Transverse colon (tissue), 4 donors: ENCODE measurements around the gene CAND2. TPM values are rescaled to one million over a fixed set of nuclear protein-coding genes. Genes with fewer than 3 reads are reported as not detected.

Source experiments
- DNase-seq: peaks from one replicate; pipeline ENCODE4 v3.0.0-alpha.2; 2019
- H3K27ac ChIP-seq, 4 donors: fragments of 200-600 bp; sonication (generic); 2 replicates each; pipeline ENCODE4 v1.5.1; 2016 to 2018; ENCODE audit warnings: inconsistent platforms in 4 of 4
- H3K27me3 ChIP-seq: fragments of 200-600 bp; sonication (generic); 2 replicates; pipeline ENCODE4 v1.5.1; 2017; ENCODE audit warnings: inconsistent platforms
- H3K36me3 ChIP-seq, 4 donors: fragments of 200-600 bp; sonication (generic); 2 replicates each; pipeline ENCODE4 v1.5.1; 2017 to 2019; ENCODE audit warnings: inconsistent platforms in 4 of 4
- H3K4me1 ChIP-seq, 4 donors: fragments of 200-600 bp; sonication (generic); 2 replicates each; pipeline ENCODE4 v1.5.1; 2017 to 2020; ENCODE audit warnings: inconsistent platforms in 4 of 4
- H3K4me3 ChIP-seq, 4 donors: fragments of 200-600 bp; sonication (generic); 1 replicate in 1 of 4; 2 replicates in 3 of 4; pipeline versions ENCODE4 v1.5.1 to v1.6.1; 2017 to 2019; ENCODE audit warnings: inconsistent platforms in 4 of 4
- H3K9me3 ChIP-seq, 2 donors: fragments of 200-600 bp; sonication (generic); 2 replicates each; pipeline ENCODE4 v1.5.1; 2017 to 2019; ENCODE audit warnings: inconsistent platforms in 2 of 2
- EP300 ChIP-seq: sonication (generic); formaldehyde crosslinking; IDR thresholded peaks from one replicate; pipeline ENCODE4 v1.6.1; 2017; ENCODE audit warnings: antibody characterized with exemption, low read depth
- POLR2A ChIP-seq: fragments of 450-650 bp; IDR thresholded peaks from one replicate; pipeline ENCODE4 v1.6.1; 2016; ENCODE audit warnings: antibody characterized with exemption, mild to moderate bottlenecking, moderate library complexity
- POLR2AphosphoS5 ChIP-seq, 3 donors: sonication (generic); formaldehyde crosslinking; IDR thresholded peaks; one replicate each; pipeline ENCODE4 v1.6.1; 2016; ENCODE audit warnings: antibody characterized with exemption in 3 of 3
- WGBS, 2 donors: methylation state at CpG; one replicate each; pipeline ENCODE4 v1.1.5; 2018; ENCODE audit warnings: low coverage in 1 of 2; 5-methylcytosine and 5-hydroxymethylcytosine counted together
- in situ Hi-C, 4 donors: fragments of 200-750 bp; cut with MboI; loops; one replicate each; pipeline versions ENCODE4 v1.15.0 to v1.15.1; 2017; ENCODE audit warnings: low sequenced_read_pairs in 3 of 4, low pct_ligation_motif_present in 1 of 4, low pct_unique_long_range_greater_than_20kb in 1 of 4
- intact Hi-C: fragments of 100-400 bp; cut with DNase I; formaldehyde crosslinking; loops from one replicate; pipeline ENCODE4 v1.15.1; 2023; ENCODE audit warnings: low total_unique reads
- total RNA-seq, 4 donors: library from RNA; depleted of rRNA; stranded (reverse); fragments of >200 nt; gene quantifications; one replicate each; pipeline ENCODE4 v1.1.0, GENCODE V29; 2016
- TF ChIP-seq, protein P1 (sequence below), 5 experiments: fragments of 200-600 bp in 3 of 5; fragments of 450-650 bp in 2 of 5; sonication (generic) in 3 of 5; IDR thresholded peaks; 1 replicate in 2 of 5; 2 replicates in 3 of 5; pipeline ENCODE4 v1.5.1; 2016 to 2017; ENCODE audit warnings: antibody characterized with exemption in 5 of 5, inconsistent platforms in 3 of 5, mild to moderate bottlenecking in 2 of 5, moderate library complexity in 1 of 5

Gene CAND2
- total RNA-seq, 4 donors from 2014 or later: 2.7 to 18.3 (median 9.7) TPM

GRCh38 chr3:12808587-12808986 is 12.1 kb downstream of the CAND2 start:
- H3K36me3 ChIP-seq: no peaks in the 10 kb centered on the region
- TF ChIP-seq EP300 (no peak), POLR2AphosphoS5 (IDR thresholded peaks at IDR 0.05) (no peak), POLR2A (no peak)
- TF ChIP-seq, protein P1, sequence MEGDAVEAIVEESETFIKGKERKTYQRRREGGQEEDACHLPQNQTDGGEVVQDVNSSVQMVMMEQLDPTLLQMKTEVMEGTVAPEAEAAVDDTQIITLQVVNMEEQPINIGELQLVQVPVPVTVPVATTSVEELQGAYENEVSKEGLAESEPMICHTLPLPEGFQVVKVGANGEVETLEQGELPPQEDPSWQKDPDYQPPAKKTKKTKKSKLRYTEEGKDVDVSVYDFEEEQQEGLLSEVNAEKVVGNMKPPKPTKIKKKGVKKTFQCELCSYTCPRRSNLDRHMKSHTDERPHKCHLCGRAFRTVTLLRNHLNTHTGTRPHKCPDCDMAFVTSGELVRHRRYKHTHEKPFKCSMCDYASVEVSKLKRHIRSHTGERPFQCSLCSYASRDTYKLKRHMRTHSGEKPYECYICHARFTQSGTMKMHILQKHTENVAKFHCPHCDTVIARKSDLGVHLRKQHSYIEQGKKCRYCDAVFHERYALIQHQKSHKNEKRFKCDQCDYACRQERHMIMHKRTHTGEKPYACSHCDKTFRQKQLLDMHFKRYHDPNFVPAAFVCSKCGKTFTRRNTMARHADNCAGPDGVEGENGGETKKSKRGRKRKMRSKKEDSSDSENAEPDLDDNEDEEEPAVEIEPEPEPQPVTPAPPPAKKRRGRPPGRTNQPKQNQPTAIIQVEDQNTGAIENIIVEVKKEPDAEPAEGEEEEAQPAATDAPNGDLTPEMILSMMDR (IDR thresholded peaks at IDR 0.05): no peak
- no peak overlapping the region for H3K27ac ChIP-seq
- intact Hi-C loops (no loop called here), in situ Hi-C loops (no loop called here)
- H3K4me3 ChIP-seq: no peak overlapping the region
- no peaks in the 10 kb centered on the region for H3K27me3 ChIP-seq
- DNase-seq: no peak
- H3K9me3 ChIP-seq: no peaks in the 10 kb centered on the region
- WGBS, 2 donors: 73 to 76% methylated on average over 2 of the region's 2 CpGs
- peaks cover 0 to 13% (median 5%) of the 10 kb centered on the region in 4 donors for H3K4me1 ChIP-seq

GRCh38 chr3:12809001-12809400 is 12.5 kb downstream of the CAND2 start:
- no peak for TF ChIP-seq POLR2AphosphoS5 (IDR thresholded peaks at IDR 0.05)
- no peak for TF ChIP-seq POLR2A
- TF ChIP-seq EP300: no peak
- TF ChIP-seq, protein P1 (IDR thresholded peaks at IDR 0.05): no peak
- DNase-seq: no peak
- peaks cover 0 to 13% (median 5%) of the 10 kb centered on the region in 4 donors for H3K4me1 ChIP-seq
- H3K27me3 ChIP-seq: no peaks in the 10 kb centered on the region
- no peak overlapping the region for H3K27ac ChIP-seq
- no peaks in the 10 kb centered on the region for H3K9me3 ChIP-seq
- no peaks in the 10 kb centered on the region for H3K36me3 ChIP-seq
- in situ Hi-C loops (no loop called here), intact Hi-C loops (no loop called here)
- 93 to 100% methylated on average over 1 to 3 of the region's 3 CpGs for WGBS, 2 donors
- H3K4me3 ChIP-seq: no peak overlapping the region

- peak overlapping the region; percentile 61 to 84 (median 78) for H3K27ac ChIP-seq
- no peak for DNase-seq
- peak overlapping the region in 3 of 4 donors; percentile 37 to 61 (median 52) for H3K4me3 ChIP-seq
- intact Hi-C loops (no loop called here), in situ Hi-C loops (no loop called here)
- no peaks in the 10 kb centered on the region for H3K27me3 ChIP-seq
- H3K4me1 ChIP-seq: peaks cover 0 to 13% (median 5%) of the 10 kb centered on the region in 4 donors
- H3K36me3 ChIP-seq: no peaks in the 10 kb centered on the region
- WGBS, 2 donors: 81 to 85% methylated on average over 3 to 5 of the region's 5 CpGs
- TF ChIP-seq, protein P1 (IDR thresholded peaks at IDR 0.05): no peak
- TF ChIP-seq POLR2A (no peak), POLR2AphosphoS5 (IDR thresholded peaks at IDR 0.05) (no peak), EP300 (no peak)
- H3K9me3 ChIP-seq: no peaks in the 10 kb centered on the region
Observed at GRCh38 chr3:12809435-12809834, 13.0 kb downstream of the CAND2 start.

DNA sequence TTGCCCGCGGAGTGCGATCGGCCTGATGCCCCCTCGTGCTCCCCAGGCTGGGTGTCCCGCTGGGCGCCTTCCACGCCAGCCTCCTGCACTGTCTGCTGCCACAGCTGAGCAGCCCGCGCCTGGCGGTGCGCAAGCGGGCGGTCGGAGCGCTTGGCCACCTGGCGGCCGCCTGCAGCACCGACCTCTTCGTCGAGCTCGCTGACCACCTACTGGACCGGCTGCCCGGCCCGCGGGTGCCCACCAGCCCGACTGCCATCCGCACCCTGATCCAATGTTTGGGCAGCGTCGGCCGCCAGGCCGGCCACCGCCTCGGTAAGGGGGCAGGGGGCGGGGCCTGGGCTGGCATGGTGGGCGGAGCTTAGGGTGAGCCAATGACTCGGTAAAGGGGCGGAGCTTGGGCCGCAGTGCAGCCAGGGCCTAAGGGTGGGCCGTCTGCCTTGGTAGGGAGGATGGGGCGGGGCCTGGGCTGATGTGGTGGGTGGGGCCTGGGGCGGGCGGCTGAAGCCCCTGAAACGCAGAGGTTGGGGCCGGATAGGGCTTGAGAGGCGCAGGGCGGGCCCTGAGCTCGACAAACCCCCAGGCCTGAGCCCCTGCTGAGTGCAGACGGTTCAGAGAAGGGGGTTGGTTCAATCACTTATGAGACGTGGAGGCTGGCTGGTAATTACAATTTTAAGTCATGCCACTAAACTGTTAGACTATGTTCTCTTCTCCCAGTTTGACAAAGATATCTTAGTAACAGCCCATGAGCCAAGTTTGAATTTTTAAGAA is 13.7 kb downstream of the CAND2 start:
- in situ Hi-C loops: no loop called here
- no peaks in the 10 kb centered on the region for H3K9me3 ChIP-seq
- DNase-seq: peak; percentile 97
- H3K27ac ChIP-seq: peak overlapping the region; percentile 61 to 84 (median 78)
- intact Hi-C loops: no loop called here
- 1% methylated on average over 43 of the region's 50 CpGs; no CpG with 5 or more reads in 1 of the 2 donors for WGBS, 2 donors
- peaks cover 0 to 13% (median 5%) of the 10 kb centered on the region in 4 donors for H3K4me1 ChIP-seq
- TF ChIP-seq POLR2A: peak; percentile 20
- TF ChIP-seq, protein P1 (IDR thresholded peaks at IDR 0.05): peak; percentile 85 to 99 (median 89)
- TF ChIP-seq POLR2AphosphoS5 (IDR thresholded peaks at IDR 0.05): peak; percentile 40 to 75 (median 41)
- TF ChIP-seq EP300: no peak
- no peaks in the 10 kb centered on the region for H3K36me3 ChIP-seq
- peak overlapping the region; percentile 33 to 61 (median 44) for H3K4me3 ChIP-seq
- no peaks in the 10 kb centered on the region for H3K27me3 ChIP-seq
